DMS 273 treated with DMSO at 0.1 percent for 48 hours (cell line): ENCODE results near the gene CISD2.
A peak's percentile ranks its signal among the peaks of the same experiment; 100 is the strongest.
"Not testable (repeated sequence)": the region's sequence is repeated elsewhere in the genome, so short reads cannot be mapped to it uniquely, and the experiment has no call there.

Experiments
- DNase-seq: peaks from one replicate; lab custom pipeline; 2025; lab: John Stamatoyannopoulos, UW

Gene CISD2

GRCh38 chr4:102868781-102869568, at the start of gene CISD2:
TSS of gene CISD2 (plus strand) at chr4:102868992. CDS start at chr4:102869085, 93 bp downstream.
- peak; percentile 72 for DNase-seq

GRCh38 chr4:102819100-102819499, 49.7 kb upstream of the CISD2 start:
- not testable (repeated sequence) for DNase-seq

GRCh38 chr4:102819588-102820365, 49.0 kb upstream of the CISD2 start:
- no peak for DNase-seq

DNA sequence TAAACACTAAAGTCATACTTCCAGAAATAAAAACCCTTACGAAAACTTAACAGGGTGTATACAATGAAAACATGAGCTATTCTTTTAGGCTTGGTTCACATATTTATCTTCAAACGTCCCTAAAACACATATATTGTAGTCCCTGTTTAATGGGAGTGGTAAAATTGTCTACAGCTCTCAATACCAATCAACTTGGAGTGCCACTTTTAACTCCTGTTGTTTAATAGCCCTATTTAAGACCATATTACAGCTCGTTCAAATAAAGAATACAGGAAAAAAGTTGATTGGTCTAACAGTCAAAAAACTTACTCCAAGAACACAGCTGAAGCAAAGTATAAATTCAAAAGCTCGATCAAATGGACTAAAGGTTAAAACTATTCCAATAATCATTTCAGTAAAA, 45.3 kb upstream of the CISD2 start:
- no peak for DNase-seq

- DNase-seq, result no peak
These were observed 44.9 kb upstream of the CISD2 start for GRCh38 chr4:102823897-102824296.

DNA sequence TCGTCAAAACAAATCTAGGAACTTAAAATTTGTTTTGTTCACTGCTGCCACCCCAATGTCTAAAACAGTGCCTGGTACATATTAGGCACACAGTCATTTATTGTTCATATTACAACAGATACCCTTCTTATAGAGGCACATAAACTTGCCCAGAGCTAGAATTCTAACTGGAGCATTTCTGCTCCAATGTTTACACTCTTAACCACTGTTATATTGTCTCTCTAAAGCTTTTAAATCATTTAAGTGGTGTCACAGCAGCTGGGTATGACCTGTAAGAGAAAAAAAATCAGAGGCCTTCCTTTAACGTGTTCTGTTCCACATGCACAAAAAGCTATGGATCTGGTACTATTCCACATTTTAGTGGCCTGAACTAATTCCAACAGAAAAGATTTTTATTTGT, 44.4 kb upstream of the CISD2 start:
- DNase-seq, result no peak

DNA sequence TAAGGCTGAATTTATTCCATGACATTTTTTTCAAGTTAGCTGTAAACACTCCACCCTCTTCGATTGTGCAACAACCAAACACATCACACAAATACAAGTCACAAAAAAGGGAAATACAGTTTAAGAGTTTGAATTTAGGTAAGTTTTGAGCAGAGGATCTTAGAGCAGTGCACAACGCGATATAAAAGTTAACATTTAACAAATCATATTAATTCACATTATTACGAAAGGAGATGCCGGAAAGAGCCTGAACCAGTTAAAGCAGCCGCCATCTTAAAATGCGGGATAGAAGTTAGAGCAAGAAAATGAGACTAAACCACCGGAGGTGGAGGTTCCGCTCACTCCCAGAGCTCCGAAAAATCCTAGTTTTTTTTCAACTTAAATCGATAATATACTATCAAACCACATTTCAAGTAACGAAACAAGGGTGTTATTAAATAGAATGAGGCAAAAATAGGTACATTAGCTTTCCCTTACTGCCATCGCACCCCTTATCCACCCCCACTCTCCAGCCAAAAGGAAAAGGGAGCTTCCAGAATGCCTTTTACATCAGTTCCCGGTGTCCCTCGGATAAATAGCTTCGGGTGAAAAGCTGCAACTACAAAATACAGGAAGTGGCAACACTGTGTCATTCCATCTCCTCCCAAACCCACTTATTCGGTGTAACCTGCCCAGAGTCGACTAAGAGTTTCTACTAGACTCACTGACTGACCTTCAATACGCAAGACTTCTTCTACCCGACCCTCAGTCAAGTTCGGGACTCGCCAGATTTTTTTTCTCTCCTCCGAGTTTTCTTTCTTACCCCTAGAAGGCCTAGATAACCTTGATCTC, 43.3 kb upstream of the CISD2 start:
- peak; percentile 35 for DNase-seq

DNA sequence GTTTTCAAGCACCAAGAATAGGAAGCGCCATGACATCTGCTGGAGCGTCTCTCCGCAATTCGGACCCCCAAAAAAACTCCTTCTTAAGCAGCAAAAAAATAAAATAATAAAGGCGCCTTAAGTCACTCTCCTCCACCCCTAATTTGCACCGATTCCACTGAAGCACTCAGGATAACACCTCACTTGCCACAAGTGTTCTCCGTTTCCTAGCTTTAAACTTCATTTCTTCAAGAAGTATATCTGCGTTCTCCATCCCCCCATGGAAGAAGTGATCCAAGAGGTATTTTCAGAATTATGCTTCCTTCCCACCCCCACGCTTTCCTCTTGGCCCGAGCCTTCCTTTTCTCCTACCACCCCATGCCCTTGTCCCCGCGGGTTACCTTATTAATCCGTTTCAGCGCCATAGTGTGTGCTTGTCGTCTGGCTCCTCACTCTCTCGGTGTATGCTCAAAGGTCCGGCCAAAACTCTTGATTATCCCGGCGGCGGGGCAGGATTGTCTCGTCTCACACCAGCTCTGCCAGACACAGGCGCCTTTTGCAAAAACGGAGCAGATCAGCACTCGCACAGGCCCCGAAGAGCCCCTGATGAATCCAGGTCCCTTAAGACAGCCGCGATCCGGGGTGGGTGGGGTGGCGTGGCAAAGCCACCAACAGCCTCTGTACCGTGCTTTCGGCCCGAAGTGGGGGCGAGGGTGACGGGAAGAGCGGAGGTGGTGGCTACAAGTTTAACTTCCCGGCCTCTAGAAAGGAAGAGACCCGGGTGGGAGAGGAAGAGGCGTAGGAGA, 42.5 kb upstream of the CISD2 start:
- DNase-seq, result no peak

GRCh38 chr4:102826890-102827673, 41.7 kb upstream of the CISD2 start, which contains the start of gene UBE2D3:
TSS of gene UBE2D3 (minus strand) at chr4:102827551. CDS start at chr4:102826508, 1,043 bp downstream.
- peak; percentile 82 for DNase-seq

DNA sequence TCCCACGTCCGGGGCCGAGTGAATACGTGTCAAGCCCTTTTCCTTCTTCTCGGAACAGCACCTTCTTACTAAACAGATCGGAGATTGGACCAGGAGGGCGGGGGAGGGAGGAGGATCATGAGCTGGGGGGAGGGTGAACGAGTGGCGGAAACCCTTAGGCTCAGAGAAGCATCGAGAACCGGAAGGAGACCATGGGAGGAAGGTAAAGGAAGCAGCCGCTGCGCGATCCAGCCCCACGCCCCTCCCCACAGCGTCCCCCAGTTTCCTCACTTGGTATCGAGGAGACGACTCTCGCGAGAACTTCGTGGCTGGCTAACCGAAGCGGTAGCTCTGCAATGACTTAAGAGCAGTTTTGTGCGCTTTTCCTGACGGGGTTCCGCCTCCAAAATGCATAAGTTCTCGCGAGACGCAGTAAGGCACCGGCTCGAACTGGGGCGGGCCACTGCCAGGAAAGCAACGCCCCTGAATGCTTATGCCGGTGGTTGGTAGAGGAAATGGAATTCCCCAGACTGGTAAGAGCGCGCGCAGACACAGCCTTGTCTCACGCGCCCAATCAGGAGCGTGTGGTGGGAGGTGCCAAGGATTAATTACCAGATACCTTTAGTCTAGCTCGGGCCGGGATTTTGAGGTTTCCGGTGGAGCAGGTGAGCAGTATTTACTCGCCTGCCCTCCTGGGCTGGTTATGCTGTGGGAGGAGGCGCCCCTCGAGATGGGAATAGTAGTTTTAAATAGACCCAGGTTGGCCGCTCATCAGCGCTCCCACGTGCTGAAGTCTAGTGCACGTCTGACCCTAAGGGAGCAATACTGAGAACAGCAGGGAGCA, 40.9 kb upstream of the CISD2 start:
- DNase-seq, result peak; percentile 98

DNA sequence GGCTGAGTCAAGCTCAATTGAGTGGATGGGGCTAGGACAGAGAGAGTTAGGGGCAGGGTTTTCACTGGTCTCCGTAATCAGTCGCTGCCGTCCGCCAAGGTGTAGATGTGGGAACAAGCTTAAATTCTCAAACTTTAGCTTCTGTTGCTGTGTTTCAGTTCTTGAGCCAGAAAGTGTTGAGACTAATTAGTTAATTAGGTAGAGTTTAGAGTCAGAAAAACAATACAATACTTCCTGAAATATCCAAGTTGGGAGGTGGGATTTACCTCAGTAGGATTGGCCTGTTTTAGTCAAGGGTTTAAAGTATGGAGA, 40.3 kb upstream of the CISD2 start:
- DNase-seq, result no peak

- DNase-seq, result no peak
These were observed 39.0 kb upstream of the CISD2 start for GRCh38 chr4:102829803-102830202.

- no peak for DNase-seq
These were observed 36.7 kb upstream of the CISD2 start for GRCh38 chr4:102832105-102832504.

DNA sequence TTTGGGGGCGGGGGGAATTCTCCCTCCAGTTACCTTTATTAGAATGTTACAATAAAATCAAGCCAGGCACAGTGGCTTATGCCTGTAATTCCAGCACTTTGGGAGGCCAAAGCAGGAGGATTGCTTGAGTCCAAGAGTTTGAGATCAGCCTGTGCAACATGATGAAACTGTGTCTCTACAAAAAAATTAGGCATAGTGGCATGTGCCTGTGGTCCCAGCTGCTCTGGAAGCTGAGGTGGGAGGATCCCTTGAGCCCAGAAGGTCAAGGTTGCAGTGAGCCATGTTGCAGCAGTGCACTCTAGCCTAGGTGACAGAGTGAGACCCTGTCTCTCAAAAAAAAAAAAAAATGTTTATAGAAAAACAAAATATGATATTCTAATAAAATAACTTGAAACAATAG, 36.1 kb upstream of the CISD2 start:
- no peak for DNase-seq

DNA sequence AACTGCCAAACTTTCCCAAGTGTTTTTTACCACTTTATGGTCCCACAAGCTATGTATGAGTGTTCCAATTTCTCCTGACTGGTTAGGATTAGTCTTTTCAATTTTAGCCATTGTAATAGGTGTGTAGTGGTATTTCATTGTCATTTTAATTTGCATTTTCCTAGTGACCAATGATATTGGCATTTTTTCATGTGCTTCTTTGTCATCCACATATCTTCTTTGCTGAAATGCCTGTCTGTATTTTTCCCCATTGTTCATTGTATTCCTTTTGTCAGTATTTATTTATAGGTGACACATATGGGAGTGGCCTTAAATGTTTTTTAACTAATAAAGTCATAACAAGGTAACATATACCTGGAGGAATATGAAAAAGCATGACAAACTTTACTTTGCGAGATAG, 32.2 kb upstream of the CISD2 start:
- DNase-seq, result no peak

GRCh38 chr4:102842367-102842766, 26.4 kb upstream of the CISD2 start:
- DNase-seq, result no peak

- DNase-seq, result no peak
These were observed 25.5 kb upstream of the CISD2 start for GRCh38 chr4:102843273-102843672.

DNA sequence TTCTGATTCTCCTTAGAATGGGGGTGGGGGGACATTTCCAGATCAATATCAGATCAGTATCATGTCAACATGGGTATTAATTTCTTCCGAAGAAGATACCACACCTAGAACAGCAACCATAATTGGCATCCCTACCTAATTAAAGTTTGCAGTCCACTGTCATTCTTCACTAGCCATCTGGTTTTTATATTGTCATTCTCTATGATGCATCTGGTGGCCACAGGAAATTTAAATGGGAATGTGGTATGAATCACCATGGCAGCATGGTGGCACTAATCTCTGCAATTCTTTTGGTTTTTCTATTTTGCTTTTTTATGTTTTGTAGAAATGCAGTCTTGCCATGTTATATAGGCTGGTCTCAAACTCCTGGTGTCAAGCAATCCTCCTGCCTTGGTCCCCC, 24.9 kb upstream of the CISD2 start:
- no peak for DNase-seq

- DNase-seq, result no peak
These were observed 21.1 kb upstream of the CISD2 start for GRCh38 chr4:102847687-102848086.

GRCh38 chr4:102849579-102850104, 19.1 kb upstream of the CISD2 start:
- DNase-seq, result no peak
